ENCODE results near the gene ATRNL1.

GRCh38 chr10:115525141-115525540, 432.0 kb downstream of the ATRNL1 start:
- TF ChIP-seq POLR2AphosphoS5 (IDR thresholded peaks at IDR 0.05) (no peak), CTCF (IDR thresholded peaks at IDR 0.05 in 8 of 11, conservative IDR thresholded peaks at IDR 0.05 in 3 of 11) (no peak), POLR2A (IDR thresholded peaks at IDR 0.05) (no peak)
